ENCODE data around the gene MAGI1.

DNA sequence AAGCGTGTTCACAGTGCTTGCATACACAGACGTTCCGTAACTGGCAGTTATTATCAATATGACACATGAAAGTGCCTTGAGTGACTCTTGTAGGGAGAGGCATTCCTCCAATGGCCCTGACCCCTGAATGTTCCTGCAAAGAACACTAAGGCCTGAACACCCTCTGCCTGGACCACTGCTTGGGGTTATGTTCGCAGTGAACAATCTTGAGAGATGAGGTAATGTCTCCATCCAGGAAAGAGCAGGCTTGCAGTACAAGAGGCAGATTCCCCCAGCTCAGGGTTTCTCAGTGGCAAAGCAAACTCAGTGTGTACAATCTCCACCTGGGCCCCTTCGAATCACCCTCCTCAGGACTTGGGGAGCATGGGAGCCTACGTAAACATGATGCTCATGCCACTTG is 324.6 kb downstream of the MAGI1 start:
- TF ChIP-seq, protein P1, sequence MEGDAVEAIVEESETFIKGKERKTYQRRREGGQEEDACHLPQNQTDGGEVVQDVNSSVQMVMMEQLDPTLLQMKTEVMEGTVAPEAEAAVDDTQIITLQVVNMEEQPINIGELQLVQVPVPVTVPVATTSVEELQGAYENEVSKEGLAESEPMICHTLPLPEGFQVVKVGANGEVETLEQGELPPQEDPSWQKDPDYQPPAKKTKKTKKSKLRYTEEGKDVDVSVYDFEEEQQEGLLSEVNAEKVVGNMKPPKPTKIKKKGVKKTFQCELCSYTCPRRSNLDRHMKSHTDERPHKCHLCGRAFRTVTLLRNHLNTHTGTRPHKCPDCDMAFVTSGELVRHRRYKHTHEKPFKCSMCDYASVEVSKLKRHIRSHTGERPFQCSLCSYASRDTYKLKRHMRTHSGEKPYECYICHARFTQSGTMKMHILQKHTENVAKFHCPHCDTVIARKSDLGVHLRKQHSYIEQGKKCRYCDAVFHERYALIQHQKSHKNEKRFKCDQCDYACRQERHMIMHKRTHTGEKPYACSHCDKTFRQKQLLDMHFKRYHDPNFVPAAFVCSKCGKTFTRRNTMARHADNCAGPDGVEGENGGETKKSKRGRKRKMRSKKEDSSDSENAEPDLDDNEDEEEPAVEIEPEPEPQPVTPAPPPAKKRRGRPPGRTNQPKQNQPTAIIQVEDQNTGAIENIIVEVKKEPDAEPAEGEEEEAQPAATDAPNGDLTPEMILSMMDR (conservative IDR thresholded peaks at IDR 0.05; ENCODE audit: low read length) = no peak
- TF ChIP-seq EZH2phosphoT487 (IDR thresholded peaks at IDR 0.05; ENCODE audit: borderline replicate concordance) = no peak

All from Loucy (cell line).